Measurements from ENCODE around the gene LRCH1. TPM values are rescaled to one million over a fixed set of nuclear protein-coding genes. Genes with fewer than 3 reads are reported as not detected.

The LRCH1 gene
- total and polyA plus RNA-seq, 2 of the 13 experiments (the other 11 are each of a cell fraction or from before 2014, with no cell fraction given) = 4.1 to 12.6 TPM

DNA sequence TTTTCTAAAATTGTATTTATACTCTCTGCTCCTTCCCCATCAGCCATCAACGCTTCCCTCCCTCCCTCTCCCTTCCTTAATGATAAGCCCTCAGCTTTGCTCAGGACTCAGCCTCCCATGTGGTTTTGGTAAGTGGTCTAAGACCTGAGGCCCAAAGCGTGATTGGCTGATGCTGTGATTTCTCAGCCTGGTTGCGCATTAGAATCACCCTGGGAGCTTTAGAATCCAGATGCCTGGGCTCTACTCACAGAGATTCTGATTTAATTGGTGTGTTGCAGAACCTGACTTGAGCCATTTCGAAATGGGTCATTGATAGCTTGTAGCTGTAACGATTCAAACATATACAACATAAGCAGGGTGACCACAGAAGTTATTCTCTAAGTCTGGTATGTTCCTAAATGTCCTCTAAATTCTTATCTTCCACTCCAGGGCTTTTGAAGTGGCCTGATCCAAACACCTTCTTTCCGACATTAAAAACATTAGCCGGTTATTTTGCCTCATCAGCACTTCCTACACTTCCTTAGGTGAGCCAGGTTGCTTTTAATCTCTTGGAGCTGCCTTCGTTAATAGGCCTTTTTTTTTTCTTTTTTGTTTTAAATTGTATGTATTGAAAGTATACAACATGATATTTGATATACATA, 60.6 kb downstream of the LRCH1 start:
- no peak for FAIRE-seq
- no peaks in the 10 kb centered on the region for H3K36me3 ChIP-seq (replicated peaks in 1 of 2; ENCODE audit: control insufficient read depth in 1 of 2, insufficient read depth in 2 of 2, low read length in 2 of 2)
- H3K27me3 ChIP-seq (ENCODE audit: control insufficient read depth in 1 of 2, insufficient read depth in 2 of 2, low read length in 2 of 2) = no peaks in the 10 kb centered on the region
- H3K4me2 ChIP-seq (ENCODE audit: low read depth, low read length) = no peak overlapping the region
- H4K20me1 ChIP-seq (ENCODE audit: insufficient read depth, low read length) = no peaks in the 10 kb centered on the region
- no peak overlapping the region for H3K27ac ChIP-seq (ENCODE audit: extremely low read length, insufficient read depth, low read length)
- H3K4me3 ChIP-seq (replicated peaks in 1 of 3; ENCODE audit: insufficient read depth in 1 of 3, low read depth in 2 of 3, low read length in 3 of 3) = no peak overlapping the region
- 98% methylated on average over 8 of the region's 8 CpGs for WGBS (ENCODE audit: low lambda C conversion rate)
- no peak for DNase-seq (ENCODE audit: low spot score)
- no peak overlapping the region for H2AFZ ChIP-seq (ENCODE audit: low read length)
- H3K79me2 ChIP-seq (ENCODE audit: insufficient read depth, low read length) = peaks cover 73% of the 10 kb centered on the region
- ChIA-PET CTCF (ENCODE audit: low intra/inter-chr PET ratio, low total read pairs) (no interaction called here), POLR2A (no interaction called here)
- ATAC-seq = no peak
- TF ChIP-seq MAFK (conservative IDR thresholded peaks at IDR 0.05 in 1 of 2, IDR thresholded peaks at IDR 0.05 in 1 of 2; ENCODE audit: low read length in 2 of 2) (peak; percentile 92 to 96), NFYC (CRISPR knock-in tag; IDR thresholded peaks at IDR 0.05) (no peak), MAFF (IDR thresholded peaks at IDR 0.05; ENCODE audit: low read depth, low read length) (peak; percentile 94), ZNF331 (CRISPR knock-in tag; IDR thresholded peaks at IDR 0.05) (no peak), ZNF619 (CRISPR knock-in tag; IDR thresholded peaks at IDR 0.05) (no peak), ZBTB8A (CRISPR knock-in tag; IDR thresholded peaks at IDR 0.05; ENCODE audit: borderline replicate concordance, low read depth) (no peak), HMG20A (CRISPR knock-in tag; IDR thresholded peaks at IDR 0.05; ENCODE audit: borderline replicate concordance) (no peak), ZNF343 (CRISPR knock-in tag; IDR thresholded peaks at IDR 0.05) (no peak), BORCS8-MEF2B (CRISPR knock-in tag; IDR thresholded peaks at IDR 0.05) (no peak)
- TF ChIP-seq, protein P1, sequence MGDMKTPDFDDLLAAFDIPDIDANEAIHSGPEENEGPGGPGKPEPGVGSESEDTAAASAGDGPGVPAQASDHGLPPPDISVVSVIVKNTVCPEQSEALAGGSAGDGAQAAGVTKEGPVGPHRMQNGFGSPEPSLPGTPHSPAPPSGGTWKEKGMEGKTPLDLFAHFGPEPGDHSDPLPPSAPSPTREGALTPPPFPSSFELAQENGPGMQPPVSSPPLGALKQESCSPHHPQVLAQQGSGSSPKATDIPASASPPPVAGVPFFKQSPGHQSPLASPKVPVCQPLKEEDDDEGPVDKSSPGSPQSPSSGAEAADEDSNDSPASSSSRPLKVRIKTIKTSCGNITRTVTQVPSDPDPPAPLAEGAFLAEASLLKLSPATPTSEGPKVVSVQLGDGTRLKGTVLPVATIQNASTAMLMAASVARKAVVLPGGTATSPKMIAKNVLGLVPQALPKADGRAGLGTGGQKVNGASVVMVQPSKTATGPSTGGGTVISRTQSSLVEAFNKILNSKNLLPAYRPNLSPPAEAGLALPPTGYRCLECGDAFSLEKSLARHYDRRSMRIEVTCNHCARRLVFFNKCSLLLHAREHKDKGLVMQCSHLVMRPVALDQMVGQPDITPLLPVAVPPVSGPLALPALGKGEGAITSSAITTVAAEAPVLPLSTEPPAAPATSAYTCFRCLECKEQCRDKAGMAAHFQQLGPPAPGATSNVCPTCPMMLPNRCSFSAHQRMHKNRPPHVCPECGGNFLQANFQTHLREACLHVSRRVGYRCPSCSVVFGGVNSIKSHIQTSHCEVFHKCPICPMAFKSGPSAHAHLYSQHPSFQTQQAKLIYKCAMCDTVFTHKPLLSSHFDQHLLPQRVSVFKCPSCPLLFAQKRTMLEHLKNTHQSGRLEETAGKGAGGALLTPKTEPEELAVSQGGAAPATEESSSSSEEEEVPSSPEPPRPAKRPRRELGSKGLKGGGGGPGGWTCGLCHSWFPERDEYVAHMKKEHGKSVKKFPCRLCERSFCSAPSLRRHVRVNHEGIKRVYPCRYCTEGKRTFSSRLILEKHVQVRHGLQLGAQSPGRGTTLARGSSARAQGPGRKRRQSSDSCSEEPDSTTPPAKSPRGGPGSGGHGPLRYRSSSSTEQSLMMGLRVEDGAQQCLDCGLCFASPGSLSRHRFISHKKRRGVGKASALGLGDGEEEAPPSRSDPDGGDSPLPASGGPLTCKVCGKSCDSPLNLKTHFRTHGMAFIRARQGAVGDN (CRISPR knock-in tag; IDR thresholded peaks at IDR 0.05) = no peak
- H3K4me1 ChIP-seq (ENCODE audit: insufficient read depth, low read length) = peaks cover 32% of the 10 kb centered on the region
- no TSS peak for BruUV-seq (replicated peaks)
- H3K9ac ChIP-seq (ENCODE audit: insufficient read depth, low read depth, low read length) = no peak overlapping the region
- no peaks in the 10 kb centered on the region for H3K9me3 ChIP-seq (ENCODE audit: low read length)
- intact Hi-C loops (cut with micrococcal nuclease; ENCODE audit: unreplicated experiment) (no loop called here), in situ Hi-C loops (cut with HindIII; ENCODE audit: extremely low pct_ligation_motif_present, low pct_unique_long_range_greater_than_20kb) (no loop called here)

Data from HepG2 (cell line).